MG63 (cell line): ENCODE results near the gene KCNJ18. TPM values are rescaled to one million over a fixed set of nuclear protein-coding genes. Genes with fewer than 3 reads are reported as not detected.
"Not testable (repeated sequence)": the region's sequence is repeated elsewhere in the genome, so short reads cannot be mapped to it uniquely, and the experiment has no call there.

Source experiments
- DNase-seq: peaks from one replicate; pipeline ENCODE4 v3.0.0-alpha.2; 2020
- H3K27me3 ChIP-seq: fragments of 250-450 bp; sonication (Bioruptor Pico); 2 replicates; pipeline ENCODE4 v1.5.1; 2020; ENCODE audit warnings: mild to moderate bottlenecking, moderate library complexity
- H3K36me3 ChIP-seq: fragments of 250-450 bp; sonication (Bioruptor Pico); 2 replicates; pipeline ENCODE4 v1.5.1; 2020; ENCODE audit warnings: mild to moderate bottlenecking, moderate library complexity
- H3K4me3 ChIP-seq: fragments of 250-450 bp; sonication (Bioruptor Pico); 2 replicates; pipeline ENCODE4 v1.5.1; 2020; ENCODE audit warnings: mild to moderate bottlenecking, moderate library complexity
- H3K9me3 ChIP-seq: fragments of 250-450 bp; sonication (Bioruptor Pico); 2 replicates; pipeline ENCODE4 v1.5.1; 2020; ENCODE audit warnings: mild to moderate bottlenecking, moderate library complexity
- total RNA-seq: library from RNA; depleted of rRNA; stranded (reverse); fragments of >200 nt; shearing (Covaris generic); gene quantifications from 2 replicates; pipeline ENCODE4 v1.2.3, GENCODE V29; 2014; ENCODE audit warnings: low replicate concordance; rRNA removed

Gene KCNJ18
- total RNA-seq: not detected in 2 replicates

DNA sequence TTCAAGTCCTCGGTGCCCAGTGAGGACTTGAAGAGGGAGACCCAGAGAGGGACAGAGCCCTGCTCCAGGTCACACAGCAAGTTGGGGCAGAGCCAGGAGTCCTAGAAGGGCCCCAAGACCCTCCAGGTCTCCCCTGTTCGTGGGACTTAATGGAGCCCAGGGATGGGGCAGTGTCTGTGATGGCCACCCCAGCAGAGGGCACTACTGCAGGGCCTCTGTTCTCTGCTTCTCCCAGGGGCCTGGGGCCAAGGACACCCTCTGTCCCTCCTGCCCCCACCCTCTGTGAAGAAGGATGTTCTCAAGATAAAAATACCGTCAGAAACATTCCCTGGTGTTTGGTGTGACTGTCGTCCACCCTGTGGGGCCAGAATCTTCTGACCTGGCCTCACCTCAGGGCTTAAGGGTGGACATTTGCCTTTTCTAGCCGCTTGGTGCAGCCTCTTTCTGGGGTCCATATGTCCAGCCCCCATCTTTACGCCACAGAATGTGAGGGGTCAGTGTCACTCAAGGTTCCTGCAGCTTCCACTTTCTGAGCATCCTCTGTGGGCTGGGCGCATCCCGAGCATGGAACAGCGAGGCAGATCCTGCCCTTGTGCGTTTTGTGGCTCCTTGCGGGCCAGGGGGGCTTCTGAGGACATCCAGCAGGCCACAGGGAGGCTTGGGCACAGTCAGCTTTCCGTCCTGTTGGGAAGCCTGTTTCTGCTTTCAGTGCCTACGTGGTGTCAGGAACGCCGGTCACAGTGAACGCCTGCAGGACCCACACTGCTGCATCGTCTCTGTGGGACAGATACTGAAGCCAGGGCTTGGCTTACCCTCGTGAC, at the start of gene KCNJ18:
Gene KCNJ18, plus strand, starts transcription at position 641 of the 821 bp plus-strand sequence. CDS start 10,264 bp downstream, outside the sequence.
- H3K9me3 ChIP-seq, H3K4me3 ChIP-seq, DNase-seq, H3K27me3 ChIP-seq, H3K36me3 ChIP-seq: not testable (repeated sequence)

DNA sequence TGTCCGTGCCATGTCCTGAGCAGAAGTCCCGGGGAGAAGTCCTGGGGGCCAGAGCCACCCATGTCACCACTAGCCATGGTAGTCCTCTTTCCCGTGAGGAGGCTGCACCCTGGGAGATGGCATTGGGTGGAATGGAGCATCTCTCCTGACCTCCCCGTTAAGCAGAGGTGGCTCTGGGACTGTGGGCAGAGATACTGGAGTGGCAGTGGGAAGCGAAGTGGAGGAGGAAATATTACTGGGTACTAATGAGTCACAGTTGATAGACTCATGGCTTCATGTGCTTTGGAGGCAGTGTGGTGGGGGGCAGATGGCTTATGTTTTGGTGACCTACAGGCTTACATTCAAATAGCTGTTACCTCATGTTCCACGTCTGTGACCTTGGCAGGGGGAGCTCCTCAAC, 44.2 kb upstream of the KCNJ18 start:
- H3K4me3 ChIP-seq, H3K9me3 ChIP-seq: not testable (repeated sequence)

DNA sequence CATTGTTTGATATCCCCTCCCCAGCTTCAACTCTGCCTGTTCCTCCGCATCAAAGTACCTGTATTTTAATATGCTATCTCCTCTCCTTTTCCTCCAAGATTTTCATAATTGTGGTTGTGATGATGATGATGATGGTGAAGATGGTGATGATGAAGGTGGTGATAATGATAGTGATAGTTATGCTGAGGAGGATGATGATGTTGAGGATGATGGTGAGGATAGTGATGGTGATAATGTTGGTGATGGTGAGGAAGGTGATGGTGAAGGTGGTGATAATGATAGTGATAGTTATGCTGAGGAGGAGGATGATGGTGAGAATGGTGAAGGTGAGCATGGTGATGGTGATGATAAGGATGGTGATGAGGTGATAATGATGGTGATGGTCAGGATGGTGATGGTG, 42.3 kb upstream of the KCNJ18 start:
- H3K4me3 ChIP-seq, H3K36me3 ChIP-seq, H3K9me3 ChIP-seq, DNase-seq, H3K27me3 ChIP-seq: not testable (repeated sequence)

More for the DNA sequence above, 44.2 kb upstream of the KCNJ18 start:
- DNase-seq, H3K36me3 ChIP-seq, H3K27me3 ChIP-seq: not testable (repeated sequence)

DNA sequence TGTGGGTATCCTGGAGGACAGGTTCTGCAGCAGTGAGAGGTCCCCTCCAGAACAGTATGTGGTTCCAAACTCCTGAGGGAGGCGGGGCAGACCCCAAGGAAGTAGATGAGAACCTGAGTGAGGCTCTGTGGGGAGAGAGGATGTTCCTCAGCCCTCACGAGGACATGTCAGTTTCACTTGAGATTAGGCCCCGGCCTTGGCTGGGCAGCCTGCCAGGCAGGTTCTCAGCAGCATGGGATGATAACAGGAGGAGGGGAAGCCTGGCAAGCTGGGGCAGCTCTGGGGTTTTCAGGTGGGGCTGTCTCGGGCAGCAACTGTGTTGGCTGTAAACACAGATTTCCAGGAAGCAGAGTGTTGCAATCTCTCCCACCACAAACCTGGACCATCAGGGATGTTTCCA, 40.3 kb upstream of the KCNJ18 start:
- not testable (repeated sequence) for H3K27me3 ChIP-seq, H3K4me3 ChIP-seq, H3K9me3 ChIP-seq, H3K36me3 ChIP-seq, DNase-seq

DNA sequence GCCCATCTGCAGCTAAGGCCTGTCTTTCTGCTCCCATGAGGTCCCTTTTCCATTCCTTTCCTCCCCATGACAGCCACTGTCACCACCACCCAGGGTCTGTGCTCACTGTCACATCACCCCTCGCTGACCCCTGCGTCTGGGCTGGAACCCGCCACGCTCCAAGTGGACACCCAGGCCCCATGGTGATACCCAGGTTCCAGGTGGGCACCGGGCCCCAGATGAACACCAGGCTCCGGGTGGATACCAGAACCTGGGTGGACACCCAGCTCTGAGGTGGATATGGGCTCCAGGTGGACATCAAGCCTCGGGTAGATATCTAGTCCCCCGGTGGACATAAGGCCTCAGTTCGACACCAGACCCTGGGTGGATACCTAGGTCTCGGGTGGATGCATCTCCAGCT, 39.1 kb upstream of the KCNJ18 start:
- not testable (repeated sequence) for H3K9me3 ChIP-seq, H3K4me3 ChIP-seq, DNase-seq, H3K36me3 ChIP-seq, H3K27me3 ChIP-seq

DNA sequence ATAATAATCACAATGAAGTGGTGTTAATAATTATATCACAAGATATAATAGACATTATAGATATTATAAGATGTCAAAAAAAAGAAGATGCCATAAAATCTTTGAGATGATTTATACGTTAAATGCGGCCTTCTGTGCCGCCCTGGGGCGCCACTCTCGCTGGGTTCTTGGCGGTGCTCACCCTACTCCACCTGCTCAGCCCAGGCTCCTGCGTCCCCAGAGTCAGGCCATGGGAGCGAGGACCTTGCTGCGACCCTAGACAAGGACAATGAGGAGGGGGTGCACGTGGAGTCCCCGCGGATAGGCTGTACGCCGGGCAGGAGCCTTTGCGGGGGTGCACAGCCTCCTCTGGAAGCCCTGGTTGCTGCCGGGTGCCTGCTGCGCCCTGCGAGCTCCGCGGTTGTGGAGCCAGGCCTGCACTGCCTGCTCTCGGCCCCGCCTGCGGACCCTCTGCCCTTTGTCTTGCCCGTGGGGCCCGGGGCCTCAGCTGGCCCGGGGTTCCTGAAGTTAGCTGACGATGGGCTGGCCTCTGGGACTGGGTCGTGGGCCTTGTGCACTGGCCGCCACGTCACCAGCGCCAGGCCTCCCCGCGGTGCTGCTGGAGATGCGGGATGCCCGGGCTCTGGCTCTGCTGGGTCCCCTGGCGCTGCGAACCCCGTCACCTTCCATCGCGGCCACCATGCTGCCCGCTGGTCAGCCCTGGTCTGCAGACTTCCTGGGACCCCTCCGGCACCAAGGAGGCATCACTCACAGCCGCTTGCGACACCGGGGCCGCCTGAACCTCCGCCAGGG, 35.6 kb upstream of the KCNJ18 start:
- H3K4me3 ChIP-seq, H3K9me3 ChIP-seq, DNase-seq, H3K36me3 ChIP-seq, H3K27me3 ChIP-seq: not testable (repeated sequence)

DNA sequence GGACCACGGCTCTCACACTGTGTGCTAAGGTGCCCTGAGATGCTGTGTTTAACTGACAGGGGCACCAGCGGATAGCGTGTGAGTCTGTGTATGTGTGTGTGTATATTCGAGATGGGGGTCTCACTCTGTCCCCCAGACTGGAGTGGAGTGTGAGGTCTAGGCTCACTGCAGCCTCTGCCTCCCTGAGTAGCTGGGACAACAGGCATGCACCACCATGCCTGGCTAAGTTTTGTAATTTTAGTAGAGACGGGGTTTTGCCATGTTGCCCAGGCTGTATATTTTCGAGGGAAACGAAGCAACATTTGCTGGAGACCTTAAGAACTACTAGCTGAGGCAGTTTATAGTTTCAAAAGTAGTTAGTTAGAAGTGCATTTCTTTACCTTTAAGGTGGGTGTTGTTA, 32.7 kb upstream of the KCNJ18 start:
- H3K36me3 ChIP-seq, DNase-seq, H3K4me3 ChIP-seq, H3K9me3 ChIP-seq, H3K27me3 ChIP-seq: not testable (repeated sequence)

DNA sequence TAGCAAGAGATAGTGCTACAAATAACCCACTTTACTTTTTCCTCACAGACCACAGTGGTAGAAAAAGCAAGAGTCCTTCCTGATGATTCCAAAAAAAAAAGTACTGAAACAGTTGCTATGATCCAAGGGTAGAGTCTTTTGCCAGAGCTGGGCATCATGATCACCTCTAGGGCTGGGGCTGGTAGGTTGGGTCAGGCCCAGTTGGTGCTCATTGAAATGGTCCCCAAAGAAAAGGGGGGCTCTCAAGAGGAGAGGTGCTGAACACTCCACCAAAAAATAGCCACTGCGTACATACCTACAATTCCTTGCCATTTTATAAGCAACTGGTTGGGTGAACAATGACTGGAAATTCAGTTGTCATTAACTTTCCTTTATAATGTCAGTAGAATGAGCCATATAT, 30.9 kb upstream of the KCNJ18 start:
- DNase-seq, H3K36me3 ChIP-seq, H3K9me3 ChIP-seq, H3K4me3 ChIP-seq, H3K27me3 ChIP-seq: not testable (repeated sequence)

DNA sequence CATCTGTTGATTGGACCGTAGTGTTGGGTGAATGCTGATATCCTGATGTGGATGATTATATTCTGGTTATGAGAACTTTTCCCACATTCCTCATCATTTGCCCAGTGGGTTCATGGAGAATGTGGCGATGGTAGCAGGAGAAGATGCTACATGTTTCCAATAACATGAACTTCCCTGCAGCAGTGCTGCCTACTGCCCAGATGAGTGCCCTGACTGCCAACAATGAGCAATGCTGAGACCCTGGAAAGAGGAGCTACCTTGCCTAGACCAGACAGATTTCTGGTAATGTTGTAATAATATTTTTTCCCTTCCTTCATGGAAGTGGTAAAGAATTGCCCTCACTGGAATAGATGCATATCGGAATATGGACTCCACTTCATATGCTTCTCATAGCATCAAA, 29.2 kb upstream of the KCNJ18 start:
- not testable (repeated sequence) for H3K36me3 ChIP-seq, DNase-seq, H3K4me3 ChIP-seq

DNA sequence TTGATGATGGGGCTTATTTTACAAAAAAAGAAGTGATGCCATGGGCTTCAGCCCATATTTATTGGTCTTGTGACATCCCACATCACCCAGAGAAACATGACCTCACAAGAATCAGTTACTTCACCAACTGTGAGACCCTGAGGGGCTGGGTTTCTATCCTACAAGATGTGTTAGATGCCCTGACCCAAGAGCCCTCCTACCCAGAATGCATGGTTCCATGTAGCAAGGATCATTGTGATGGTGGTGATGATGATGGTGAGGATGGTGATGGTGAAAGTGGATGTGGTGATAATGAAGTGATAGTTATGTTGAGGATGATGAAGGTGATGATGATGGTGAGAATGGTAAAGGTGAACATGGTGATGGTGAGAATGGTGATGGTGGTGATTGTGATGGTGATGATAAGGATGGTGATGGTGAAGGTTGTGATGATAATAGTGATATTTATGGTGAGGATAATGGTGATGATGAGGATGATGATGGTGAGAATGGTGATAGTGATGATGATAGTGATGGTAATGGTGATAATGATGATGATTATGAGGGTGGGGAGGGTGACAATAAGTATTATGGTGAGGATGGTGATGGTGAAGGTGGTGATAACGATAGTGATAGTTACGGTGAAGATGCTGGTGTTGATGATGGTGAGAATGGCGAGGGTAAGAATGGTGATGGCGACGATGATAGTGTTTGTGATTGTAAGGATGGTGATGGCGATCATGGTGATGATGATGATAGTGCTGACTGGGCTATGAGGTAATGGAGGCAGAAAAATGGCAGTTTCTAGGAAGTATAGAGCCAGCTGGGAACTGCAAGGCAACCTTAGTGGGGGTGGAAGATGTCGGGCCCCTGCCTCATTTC, 28.5 kb upstream of the KCNJ18 start:
- not testable (repeated sequence) for DNase-seq, H3K9me3 ChIP-seq, H3K27me3 ChIP-seq, H3K36me3 ChIP-seq, H3K4me3 ChIP-seq

More for the DNA sequence above, 29.2 kb upstream of the KCNJ18 start:
- H3K27me3 ChIP-seq, H3K9me3 ChIP-seq: not testable (repeated sequence)

DNA sequence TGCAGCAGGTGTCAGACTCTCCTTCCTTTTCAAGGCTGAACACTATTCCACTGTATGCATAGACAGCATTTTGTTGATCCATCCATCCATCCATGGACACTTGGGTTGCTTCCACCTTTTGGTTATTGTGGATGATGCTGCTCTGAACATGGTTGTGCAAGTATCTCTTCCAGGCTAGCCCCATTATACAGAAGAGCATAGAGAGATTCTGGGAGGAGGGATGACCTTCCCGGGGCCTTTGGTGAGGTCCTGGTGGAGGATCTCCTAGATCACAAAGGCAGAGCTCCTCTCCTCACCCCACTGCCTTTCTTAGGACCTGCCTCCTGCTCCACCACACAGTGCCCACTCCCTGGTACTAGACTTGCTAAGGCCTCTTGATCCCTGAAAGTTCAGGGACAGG, 27.2 kb upstream of the KCNJ18 start:
- DNase-seq, H3K4me3 ChIP-seq, H3K9me3 ChIP-seq, H3K36me3 ChIP-seq, H3K27me3 ChIP-seq: not testable (repeated sequence)

DNA sequence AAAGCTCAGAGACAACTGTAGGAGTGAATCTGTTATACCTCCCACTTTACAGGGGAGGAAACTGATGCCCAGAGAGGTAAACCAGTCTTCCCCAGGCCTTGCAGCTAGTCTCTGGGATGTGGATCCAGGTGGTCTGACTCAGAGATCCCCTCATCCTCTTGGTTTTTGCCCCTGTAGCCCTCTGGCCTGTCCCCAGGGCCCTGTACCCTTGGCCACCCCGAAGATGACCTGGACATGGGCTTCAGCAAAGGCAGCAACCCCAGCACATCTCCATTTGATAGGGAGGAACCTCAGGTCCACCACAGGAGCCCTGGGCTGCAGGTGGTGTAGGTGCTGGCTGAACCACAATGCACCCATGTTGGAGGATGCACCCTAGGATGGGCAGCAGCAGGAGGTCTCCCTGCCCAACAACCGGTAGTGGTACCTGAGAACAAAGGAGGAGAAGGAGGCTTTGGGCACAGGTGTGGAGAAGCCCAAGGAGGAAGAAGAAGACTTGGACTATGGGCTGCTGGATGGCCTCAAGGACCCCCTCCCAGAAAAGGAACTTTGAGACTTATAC, 26.3 kb upstream of the KCNJ18 start:
- H3K27me3 ChIP-seq, H3K36me3 ChIP-seq, H3K9me3 ChIP-seq, DNase-seq, H3K4me3 ChIP-seq: not testable (repeated sequence)

DNA sequence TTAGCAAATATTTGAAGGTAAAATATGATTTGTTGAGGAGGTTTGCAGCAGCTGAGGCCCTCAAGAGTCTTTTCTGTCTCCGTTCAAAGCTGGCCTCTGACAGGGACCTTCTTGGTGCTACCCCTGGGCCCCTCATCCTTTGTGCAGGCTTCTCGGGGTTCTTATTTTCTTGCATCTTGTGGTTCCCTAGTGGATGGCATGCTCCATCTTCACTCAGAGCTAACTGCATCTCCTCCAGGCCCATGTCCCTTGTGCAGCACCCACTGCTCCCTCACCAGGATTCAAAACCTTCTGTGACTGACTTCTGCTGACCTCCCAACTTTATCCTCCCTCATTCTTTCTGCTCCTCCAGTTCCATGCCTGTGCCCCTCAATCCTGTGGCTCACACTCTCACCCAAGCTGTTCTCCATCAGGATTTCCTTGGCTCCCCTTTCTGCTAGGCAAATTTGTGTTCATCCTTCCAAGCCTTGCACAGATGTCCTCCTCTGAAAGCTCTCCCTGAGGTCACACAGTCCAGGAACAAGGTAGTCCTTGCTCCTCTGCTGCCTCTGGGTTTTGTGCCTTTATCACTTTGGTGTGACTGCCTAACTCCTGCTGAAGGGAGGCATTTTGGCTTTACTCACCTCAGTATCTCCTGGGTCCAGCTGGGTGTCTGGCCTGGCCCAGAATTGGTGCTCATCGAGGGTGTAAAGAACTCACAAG, 25.5 kb upstream of the KCNJ18 start:
- not testable (repeated sequence) for H3K4me3 ChIP-seq, H3K27me3 ChIP-seq, H3K9me3 ChIP-seq, DNase-seq, H3K36me3 ChIP-seq

DNA sequence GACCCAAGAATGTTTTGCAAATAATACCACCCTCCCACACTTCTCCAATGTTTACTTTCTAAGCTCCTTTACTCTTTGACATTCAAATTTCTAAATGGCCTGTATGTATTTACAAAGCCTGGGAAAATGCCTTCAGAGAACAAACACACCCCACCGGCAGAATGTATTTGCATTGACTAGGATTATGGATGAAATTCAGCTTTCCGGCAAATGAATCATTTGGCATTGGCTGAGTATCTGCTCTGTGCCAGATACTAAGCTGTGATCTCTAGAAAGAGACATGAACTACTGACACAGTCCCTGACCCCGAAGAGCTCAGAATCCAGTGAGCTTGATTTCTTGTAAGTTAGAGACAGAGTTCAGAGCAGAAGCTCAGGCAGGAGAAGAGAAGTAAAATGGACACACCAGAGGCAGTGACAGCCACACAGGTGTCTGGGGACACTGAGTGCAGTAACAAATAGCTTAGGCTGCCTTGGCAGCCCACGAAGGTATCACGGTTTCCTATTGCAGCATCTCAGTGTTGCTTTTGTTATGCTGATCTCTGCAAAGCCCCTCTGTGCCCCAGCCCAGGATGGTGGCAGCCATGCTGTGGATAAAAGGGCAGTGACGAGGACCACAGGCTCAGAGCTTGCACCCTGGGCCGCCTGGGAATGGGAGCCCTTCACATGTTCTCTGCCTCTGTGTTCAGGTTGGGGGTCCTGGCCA, 24.8 kb upstream of the KCNJ18 start:
- H3K27me3 ChIP-seq, H3K9me3 ChIP-seq, H3K36me3 ChIP-seq, H3K4me3 ChIP-seq: not testable (repeated sequence)
- peak; percentile 48 for DNase-seq

DNA sequence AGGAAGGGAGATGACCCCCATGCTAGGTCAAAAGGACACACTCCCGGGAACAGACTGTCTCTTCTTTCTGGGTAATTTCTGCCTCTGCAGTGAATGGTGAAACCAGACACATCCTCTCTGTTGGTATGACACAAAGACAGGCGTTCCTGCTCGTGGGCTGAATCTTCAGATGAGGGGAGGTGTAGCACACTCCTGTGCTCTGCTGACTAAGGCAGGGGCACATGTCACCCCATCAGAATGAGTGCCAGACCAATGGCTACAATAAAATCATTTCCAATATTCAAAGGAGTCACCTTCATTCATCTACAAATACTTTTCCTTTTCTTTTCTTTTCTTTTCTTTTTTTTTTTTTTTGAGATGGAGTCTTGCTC, 24.2 kb upstream of the KCNJ18 start:
- not testable (repeated sequence) for H3K36me3 ChIP-seq, H3K4me3 ChIP-seq, H3K9me3 ChIP-seq, H3K27me3 ChIP-seq, DNase-seq
